NCI-H2227 (cell line): ENCODE measurements around the gene KCNC4.
A peak's percentile ranks its signal among the peaks of the same experiment; 100 is the strongest.

Experiments used
- DNase-seq: peaks from one replicate; lab custom pipeline; 2025; ENCODE audit not compliant: unreplicated experiment; lab: John Stamatoyannopoulos, UW

Gene KCNC4

GRCh38 chr1:110250749-110251148 is 40.6 kb downstream of the KCNC4 start:
- no peak for DNase-seq

- no peak for DNase-seq
Measured at GRCh38 chr1:110253213-110253612, 43.1 kb downstream of the KCNC4 start.

- no peak for DNase-seq
Measured at GRCh38 chr1:110254604-110255391, 44.7 kb downstream of the KCNC4 start.

GRCh38 chr1:110255392-110255787 is 45.3 kb downstream of the KCNC4 start:
- DNase-seq: peak; percentile 63

GRCh38 chr1:110258734-110259133 is 48.6 kb downstream of the KCNC4 start:
- DNase-seq: no peak

- DNase-seq: no peak
Measured at GRCh38 chr1:110259770-110260169, 49.7 kb downstream of the KCNC4 start.
